ENCODE data around the gene RHOT2.

RHOT2 gene

DNA sequence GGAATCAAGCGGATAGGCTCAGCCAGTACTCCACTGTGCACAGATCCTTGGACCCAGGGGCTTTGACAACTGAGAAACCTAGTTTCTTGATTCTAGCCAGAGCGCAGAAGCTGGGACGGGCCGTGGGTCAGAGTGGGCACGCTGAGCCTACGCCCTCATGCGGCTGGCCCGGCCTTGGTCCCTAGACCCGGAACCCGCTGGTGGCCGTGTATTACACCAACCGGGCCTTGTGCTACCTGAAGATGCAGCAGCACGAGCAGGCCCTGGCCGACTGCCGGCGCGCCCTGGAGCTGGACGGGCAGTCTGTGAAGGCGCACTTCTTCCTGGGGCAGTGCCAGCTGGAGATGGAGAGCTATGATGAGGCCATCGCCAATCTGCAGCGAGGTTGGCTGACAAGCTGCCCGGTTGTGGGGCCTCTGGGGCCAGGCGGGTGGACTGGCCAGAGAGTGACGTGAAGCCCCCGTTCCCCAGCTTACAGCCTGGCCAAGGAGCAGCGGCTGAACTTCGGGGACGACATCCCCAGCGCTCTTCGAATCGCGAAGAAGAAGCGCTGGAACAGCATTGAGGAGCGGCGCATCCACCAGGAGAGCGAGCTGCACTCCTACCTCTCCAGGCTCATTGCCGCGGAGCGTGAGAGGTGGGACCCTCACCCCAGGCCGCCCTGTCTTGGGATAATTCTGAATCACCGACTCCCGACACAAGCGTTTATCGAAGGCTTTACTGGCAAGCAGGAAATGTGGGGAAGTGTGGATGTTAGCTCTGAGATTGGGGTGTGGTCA is 13.2 kb downstream of the RHOT2 start:
- peaks cover 26% of the 10 kb centered on the region for H3K4me1 ChIP-seq (ENCODE audit: control insufficient read depth, insufficient read depth, low read length)
- H3K9ac ChIP-seq (ENCODE audit: low read length): peak overlapping the region; percentile 96
- no peaks in the 10 kb centered on the region for H3K27me3 ChIP-seq (replicated peaks; ENCODE audit: control insufficient read depth, insufficient read depth, low read length)
- peak; percentile 61 for DNase-seq (ENCODE audit: low read depth)
- H3K36me3 ChIP-seq (ENCODE audit: control insufficient read depth, insufficient read depth, low read length, severe bottlenecking): peaks cover 20% of the 10 kb centered on the region
- no peaks in the 10 kb centered on the region for H3K9me3 ChIP-seq (ENCODE audit: control insufficient read depth, low read length)
- peak overlapping the region; percentile 91 for H3K4me3 ChIP-seq (ENCODE audit: low read length)

DNA sequence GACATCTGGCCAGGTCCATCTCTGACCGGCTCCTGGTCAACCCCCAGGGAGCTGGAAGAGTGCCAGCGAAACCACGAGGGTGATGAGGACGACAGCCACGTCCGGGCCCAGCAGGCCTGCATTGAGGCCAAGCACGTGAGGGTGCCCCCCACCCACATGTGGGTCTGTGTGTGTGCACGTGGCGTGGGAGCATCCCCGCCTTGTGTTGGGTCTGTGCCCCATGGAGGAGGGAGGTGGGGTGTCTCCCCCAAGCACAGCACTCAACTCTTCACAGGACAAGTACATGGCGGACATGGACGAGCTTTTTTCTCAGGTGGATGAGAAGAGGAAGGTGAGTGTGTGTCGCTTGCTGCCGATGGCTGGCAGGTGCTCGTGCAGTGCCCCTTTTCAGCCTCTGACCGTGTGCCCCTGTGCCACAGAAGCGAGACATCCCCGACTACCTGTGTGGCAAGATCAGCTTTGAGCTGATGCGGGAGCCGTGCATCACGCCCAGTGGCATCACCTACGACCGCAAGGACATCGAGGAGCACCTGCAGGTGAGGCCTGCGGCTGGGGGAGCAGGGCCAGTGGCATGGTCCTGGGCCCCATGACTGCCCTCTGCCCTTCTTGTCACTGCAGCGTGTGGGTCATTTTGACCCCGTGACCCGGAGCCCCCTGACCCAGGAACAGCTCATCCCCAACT is 14.0 kb downstream of the RHOT2 start:
- peak overlapping the region; percentile 96 for H3K9ac ChIP-seq (ENCODE audit: low read length)
- peaks cover 26% of the 10 kb centered on the region for H3K4me1 ChIP-seq (ENCODE audit: control insufficient read depth, insufficient read depth, low read length)
- no peak for DNase-seq (ENCODE audit: low read depth)
- H3K36me3 ChIP-seq (ENCODE audit: control insufficient read depth, insufficient read depth, low read length, severe bottlenecking): peaks cover 25% of the 10 kb centered on the region
- H3K4me3 ChIP-seq (ENCODE audit: low read length): peak overlapping the region; percentile 91
- H3K27me3 ChIP-seq (replicated peaks; ENCODE audit: control insufficient read depth, insufficient read depth, low read length): no peaks in the 10 kb centered on the region
- no peaks in the 10 kb centered on the region for H3K9me3 ChIP-seq (ENCODE audit: control insufficient read depth, low read length)

DNA sequence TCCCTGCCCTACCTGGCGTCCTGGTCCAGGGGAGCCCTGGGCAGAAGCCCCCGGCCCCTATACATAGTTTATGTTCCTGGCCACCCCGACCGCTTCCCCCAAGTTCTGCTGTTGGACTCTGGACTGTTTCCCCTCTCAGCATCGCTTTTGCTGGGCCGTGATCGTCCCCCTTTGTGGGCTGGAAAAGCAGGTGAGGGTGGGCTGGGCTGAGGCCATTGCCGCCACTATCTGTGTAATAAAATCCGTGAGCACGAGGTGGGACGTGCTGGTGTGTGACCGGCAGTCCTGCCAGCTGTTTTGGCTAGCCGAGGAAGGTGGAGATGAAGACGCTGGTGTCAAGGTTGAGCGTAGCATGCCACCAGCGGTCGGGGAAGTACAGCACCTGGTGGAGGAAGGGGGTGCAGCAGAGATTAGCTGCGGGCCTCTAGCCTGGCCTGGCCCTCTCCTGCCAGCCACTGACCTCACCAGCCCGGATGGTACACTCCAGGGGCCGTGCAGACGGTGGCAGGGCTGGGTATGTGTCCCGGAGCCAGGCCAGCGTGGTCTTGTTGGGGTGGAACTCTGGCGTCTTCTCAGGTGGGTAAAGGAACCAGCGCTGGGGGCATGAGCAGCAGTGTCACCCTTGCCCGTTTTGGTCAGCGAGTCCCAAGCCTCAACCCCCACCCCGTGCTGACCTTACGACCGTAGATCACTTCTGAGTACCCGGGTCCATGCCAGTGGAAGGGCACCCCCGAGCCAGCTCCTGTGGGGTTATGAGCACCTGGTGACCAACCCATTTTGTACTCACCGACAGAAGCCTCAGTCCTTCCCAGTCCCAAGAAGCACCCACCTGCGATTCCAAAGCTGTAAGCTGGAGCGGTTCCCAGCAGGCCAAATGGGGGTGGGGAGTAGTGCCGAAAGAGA is 14.8 kb downstream of the RHOT2 start:
- Histone ChIP-seq H3K27me3 (replicated peaks; ENCODE audit: control insufficient read depth, insufficient read depth, low read length) (no peaks in the 10 kb centered on the region), H3K36me3 (ENCODE audit: control insufficient read depth, insufficient read depth, low read length, severe bottlenecking) (peaks cover 25% of the 10 kb centered on the region), H3K9me3 (ENCODE audit: control insufficient read depth, low read length) (no peaks in the 10 kb centered on the region), H3K4me3 (ENCODE audit: low read length) (peak overlapping the region; percentile 83), H3K4me1 (ENCODE audit: control insufficient read depth, insufficient read depth, low read length) (peaks cover 26% of the 10 kb centered on the region), H3K9ac (ENCODE audit: low read length) (peak overlapping the region; percentile 85)
- no peak for DNase-seq (ENCODE audit: low read depth)

DNA sequence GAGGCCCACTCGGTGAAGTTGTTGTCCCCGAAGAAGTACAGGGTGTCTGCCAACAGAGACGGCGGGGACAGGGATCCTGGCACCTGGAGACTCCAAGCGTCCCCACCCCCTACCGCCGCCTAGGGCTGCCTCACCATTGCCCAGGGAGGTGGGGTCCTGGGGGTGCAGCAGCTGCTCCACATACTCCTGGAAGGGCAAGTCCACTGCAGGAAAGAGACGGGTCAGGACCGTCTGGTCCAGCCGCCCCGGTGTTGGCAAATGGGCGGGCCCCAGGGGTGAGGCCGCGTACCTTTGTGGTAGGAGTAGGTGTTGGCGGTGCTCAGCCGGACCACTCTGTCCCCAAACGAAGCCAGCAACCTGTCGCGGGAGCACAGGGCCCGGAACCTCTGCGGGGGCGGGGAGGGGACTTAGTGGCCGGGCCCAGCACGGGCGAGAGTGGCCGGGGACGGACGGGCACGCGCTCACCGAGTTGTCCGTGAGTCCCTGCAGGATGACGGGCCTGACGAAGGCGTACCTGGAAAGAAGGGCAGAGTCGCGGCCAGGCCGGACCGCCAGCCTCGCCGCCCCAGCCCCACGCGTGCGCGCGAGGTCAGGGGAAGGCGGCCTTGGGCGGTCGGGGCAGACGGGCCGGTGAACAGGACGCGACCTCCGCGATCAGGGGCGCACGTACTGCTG is 15.6 kb downstream of the RHOT2 start:
- no peak for DNase-seq (ENCODE audit: low read depth)
- H3K36me3 ChIP-seq (ENCODE audit: control insufficient read depth, insufficient read depth, low read length, severe bottlenecking): peaks cover 25% of the 10 kb centered on the region
- no peaks in the 10 kb centered on the region for H3K27me3 ChIP-seq (replicated peaks; ENCODE audit: control insufficient read depth, insufficient read depth, low read length)

DNA sequence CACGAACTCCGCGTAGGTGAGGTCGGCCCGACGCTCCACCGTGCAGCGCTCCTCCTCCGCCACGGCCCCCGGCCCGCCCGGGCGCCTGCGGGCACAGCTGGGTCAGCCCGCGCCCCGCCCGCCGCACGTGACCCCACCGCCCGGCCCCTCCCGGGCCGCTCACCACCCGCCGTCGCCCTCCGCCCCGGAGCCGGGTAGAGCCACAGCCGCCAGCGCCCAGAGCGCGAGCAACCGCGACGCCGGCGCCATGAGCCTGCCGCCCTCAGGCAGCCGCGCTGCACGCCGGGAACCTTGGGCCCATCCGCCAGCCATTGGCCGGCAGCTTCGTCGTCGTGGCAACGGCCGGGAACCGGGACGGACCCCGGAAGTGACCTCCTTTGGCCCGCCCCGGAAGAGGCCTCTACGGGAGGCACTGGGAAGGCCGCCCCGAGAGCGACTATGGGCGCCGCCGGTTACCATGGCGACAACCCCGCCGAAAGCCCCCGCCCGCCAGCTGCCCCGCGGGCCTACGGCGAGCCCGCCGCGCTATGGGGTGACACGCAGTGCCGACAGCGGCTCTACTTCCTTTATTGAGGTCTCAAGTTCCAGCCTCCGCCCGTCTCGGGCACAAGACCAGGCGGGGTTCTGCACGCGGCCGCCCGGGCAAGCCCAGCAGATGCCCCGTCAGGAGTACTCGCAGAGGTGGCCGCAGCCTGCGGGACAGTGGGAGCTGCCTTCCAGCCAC is 16.3 kb downstream of the RHOT2 start, which contains the start of gene JMJD8:
TSS of gene JMJD8 (minus strand) at position 264 of the 724 bp plus-strand sequence. CDS start at position 249, 15 bp downstream.
- Histone ChIP-seq H3K36me3 (ENCODE audit: control insufficient read depth, insufficient read depth, low read length, severe bottlenecking) (peaks cover 25% of the 10 kb centered on the region), H3K27me3 (replicated peaks; ENCODE audit: control insufficient read depth, insufficient read depth, low read length) (no peaks in the 10 kb centered on the region), H3K9me3 (ENCODE audit: control insufficient read depth, low read length) (no peaks in the 10 kb centered on the region), H3K9ac (ENCODE audit: low read length) (peak within 1 kb of the TSS; percentile 85), H3K4me3 (ENCODE audit: low read length) (peak within 1 kb of the TSS; percentile 83), H3K4me1 (ENCODE audit: control insufficient read depth, insufficient read depth, low read length) (peaks cover 34% of the 10 kb centered on the region)
- DNase-seq (ENCODE audit: low read depth): peak; percentile 99

More for the DNA sequence above, 15.6 kb downstream of the RHOT2 start:
- H3K4me1 ChIP-seq (ENCODE audit: control insufficient read depth, insufficient read depth, low read length): peaks cover 27% of the 10 kb centered on the region
- H3K4me3 ChIP-seq (ENCODE audit: low read length): peak overlapping the region; percentile 83
- peak overlapping the region; percentile 85 for H3K9ac ChIP-seq (ENCODE audit: low read length)
- no peaks in the 10 kb centered on the region for H3K9me3 ChIP-seq (ENCODE audit: control insufficient read depth, low read length)

DNA sequence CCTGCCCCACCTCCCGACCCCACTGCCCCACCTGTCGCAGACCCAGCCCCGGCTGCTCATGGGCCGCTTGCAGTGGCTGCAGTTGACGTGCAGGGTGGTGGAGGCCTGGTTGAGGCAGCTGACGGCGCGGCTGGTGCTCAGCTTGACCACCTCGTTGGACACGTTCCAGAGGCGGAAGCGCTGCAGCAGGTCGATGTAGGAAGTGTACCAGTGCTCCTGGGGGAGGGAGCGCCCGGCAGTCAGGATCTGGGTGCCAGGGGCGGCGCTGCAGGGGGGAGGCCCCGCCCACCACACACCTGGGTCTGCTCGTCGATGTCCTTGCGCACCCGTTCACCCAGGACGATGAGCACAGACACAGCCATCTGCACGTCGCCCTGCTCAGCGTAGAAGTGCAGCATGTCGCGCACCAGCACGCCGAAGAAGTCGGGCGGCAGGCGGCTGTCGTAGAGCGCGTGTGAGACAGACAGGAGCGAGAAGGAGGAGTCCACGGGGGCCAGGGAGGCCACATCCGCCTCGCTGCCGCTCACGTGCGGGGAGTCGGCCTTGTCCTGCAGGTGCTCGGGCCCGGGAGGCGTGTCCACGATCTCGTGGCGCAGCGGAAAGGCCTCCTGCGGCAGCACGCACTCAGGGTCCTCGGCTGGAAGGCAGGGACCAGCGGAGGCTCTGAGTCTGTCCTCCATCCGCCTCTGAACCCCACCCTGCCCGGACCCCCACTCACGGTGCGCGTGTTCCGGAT is 17.2 kb downstream of the RHOT2 start:
- H3K4me1 ChIP-seq (ENCODE audit: control insufficient read depth, insufficient read depth, low read length): peaks cover 40% of the 10 kb centered on the region
- no peak overlapping the region for H3K4me3 ChIP-seq (ENCODE audit: low read length)
- no peak overlapping the region for H3K9ac ChIP-seq (ENCODE audit: low read length)
- DNase-seq (ENCODE audit: low read depth): no peak
- no peaks in the 10 kb centered on the region for H3K9me3 ChIP-seq (ENCODE audit: control insufficient read depth, low read length)
- H3K36me3 ChIP-seq (ENCODE audit: control insufficient read depth, insufficient read depth, low read length, severe bottlenecking): peaks cover 25% of the 10 kb centered on the region
- no peaks in the 10 kb centered on the region for H3K27me3 ChIP-seq (replicated peaks; ENCODE audit: control insufficient read depth, insufficient read depth, low read length)

DNA sequence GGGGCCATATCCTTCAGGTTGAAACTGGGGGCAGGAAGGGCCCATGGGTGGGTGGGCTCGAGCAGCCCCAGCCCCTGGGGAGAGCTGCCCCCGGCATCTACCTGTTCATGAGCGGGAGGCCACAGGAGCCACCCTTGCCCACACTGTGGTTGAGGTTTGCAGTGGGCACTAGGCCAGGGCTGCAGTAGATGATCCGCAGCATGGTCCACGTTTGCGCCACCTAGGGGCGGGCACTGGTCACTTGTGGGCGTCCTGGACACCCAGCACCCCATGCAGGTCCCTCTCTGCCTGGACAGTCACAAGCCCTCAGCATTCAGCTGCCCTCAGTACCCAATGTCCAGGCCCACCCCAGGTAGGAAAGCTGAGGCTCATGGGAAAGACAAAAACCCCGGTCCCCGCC is 18.0 kb downstream of the RHOT2 start:
- H3K4me1 ChIP-seq (ENCODE audit: control insufficient read depth, insufficient read depth, low read length): peaks cover 40% of the 10 kb centered on the region
- no peak overlapping the region for H3K4me3 ChIP-seq (ENCODE audit: low read length)
- H3K27me3 ChIP-seq (replicated peaks; ENCODE audit: control insufficient read depth, insufficient read depth, low read length): no peaks in the 10 kb centered on the region
- no peaks in the 10 kb centered on the region for H3K9me3 ChIP-seq (ENCODE audit: control insufficient read depth, low read length)
- DNase-seq (ENCODE audit: low read depth): peak; percentile 52
- no peak overlapping the region for H3K9ac ChIP-seq (ENCODE audit: low read length)
- peaks cover 25% of the 10 kb centered on the region for H3K36me3 ChIP-seq (ENCODE audit: control insufficient read depth, insufficient read depth, low read length, severe bottlenecking)

DNA sequence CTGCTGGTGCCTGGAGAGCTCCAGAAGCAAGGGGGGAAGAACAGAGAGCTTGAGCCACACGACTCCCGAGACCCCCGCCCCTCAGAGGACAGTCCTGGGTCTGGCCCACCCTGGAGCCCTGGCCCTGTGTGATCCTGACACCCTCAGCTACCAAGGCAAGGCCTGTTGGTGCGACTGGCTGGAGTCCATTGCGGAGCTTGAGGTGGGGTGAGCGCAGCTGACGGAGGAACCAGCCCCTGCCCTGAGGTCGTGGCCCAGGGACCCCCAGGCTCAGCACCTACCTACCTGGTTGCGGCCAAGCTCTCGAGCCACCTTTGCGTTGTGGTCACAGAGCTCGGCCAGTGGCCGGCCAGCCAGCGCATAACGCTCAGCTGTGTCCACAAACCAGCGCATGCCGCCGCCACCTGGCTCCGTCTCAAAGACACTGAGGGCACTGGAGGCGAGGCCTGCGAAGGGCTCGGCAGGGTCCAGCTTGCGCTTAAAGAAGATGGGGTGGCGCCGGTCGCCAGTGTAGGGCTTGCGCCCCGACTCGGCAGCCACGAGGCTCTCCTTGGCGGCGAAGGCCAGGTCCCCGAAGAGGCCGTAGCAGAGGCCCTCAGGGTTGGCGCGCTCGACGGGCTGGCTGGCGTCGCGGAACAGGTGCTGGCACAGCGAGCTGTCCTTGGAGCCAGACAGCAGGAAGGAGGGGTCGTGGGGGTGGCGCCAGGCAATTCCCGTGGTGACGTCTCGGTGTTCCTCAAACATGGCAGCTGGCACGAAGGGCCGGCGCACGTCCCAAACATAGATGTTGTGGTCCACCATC is 18.7 kb downstream of the RHOT2 start:
- DNase-seq (ENCODE audit: low read depth): no peak
- no peaks in the 10 kb centered on the region for H3K27me3 ChIP-seq (replicated peaks; ENCODE audit: control insufficient read depth, insufficient read depth, low read length)
- H3K9me3 ChIP-seq (ENCODE audit: control insufficient read depth, low read length): no peaks in the 10 kb centered on the region
- H3K9ac ChIP-seq (ENCODE audit: low read length): no peak overlapping the region
- H3K4me1 ChIP-seq (ENCODE audit: control insufficient read depth, insufficient read depth, low read length): peaks cover 33% of the 10 kb centered on the region
- no peak overlapping the region for H3K4me3 ChIP-seq (ENCODE audit: low read length)
- peaks cover 21% of the 10 kb centered on the region for H3K36me3 ChIP-seq (ENCODE audit: control insufficient read depth, insufficient read depth, low read length, severe bottlenecking)

DNA sequence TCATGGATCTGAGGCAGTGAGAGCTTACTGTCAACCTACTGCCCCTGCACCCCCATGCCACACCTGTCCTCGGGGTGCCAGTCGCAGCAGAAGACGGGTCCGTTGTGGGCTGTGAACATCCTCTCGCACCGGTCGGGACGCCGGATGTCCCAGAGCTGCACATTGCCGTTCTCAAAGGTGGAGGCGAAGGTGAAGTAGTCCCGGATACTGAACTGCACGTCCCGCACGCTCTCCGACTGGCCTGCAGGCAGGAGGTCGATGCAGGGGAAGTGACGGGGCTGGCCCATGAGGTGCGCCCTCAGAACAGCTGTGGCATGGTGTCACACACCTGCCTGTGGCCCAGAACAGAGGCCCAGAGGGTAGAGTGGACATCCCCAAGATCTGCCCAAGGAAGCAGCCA is 19.6 kb downstream of the RHOT2 start:
- DNase-seq (ENCODE audit: low read depth): no peak
- Histone ChIP-seq H3K9me3 (ENCODE audit: control insufficient read depth, low read length) (no peaks in the 10 kb centered on the region), H3K27me3 (replicated peaks; ENCODE audit: control insufficient read depth, insufficient read depth, low read length) (no peaks in the 10 kb centered on the region), H3K4me1 (ENCODE audit: control insufficient read depth, insufficient read depth, low read length) (peaks cover 25% of the 10 kb centered on the region), H3K36me3 (ENCODE audit: control insufficient read depth, insufficient read depth, low read length, severe bottlenecking) (peaks cover 13% of the 10 kb centered on the region), H3K4me3 (ENCODE audit: low read length) (no peak overlapping the region), H3K9ac (ENCODE audit: low read length) (no peak overlapping the region)

All from adipocyte (in vitro differentiated cells).